ENCODE measurements around the gene RC3H2. TPM values are rescaled to one million over a fixed set of nuclear protein-coding genes. Genes with fewer than 3 reads are reported as not detected.
"Not testable (repeated sequence)": the region's sequence is repeated elsewhere in the genome, so short reads cannot be mapped to it uniquely, and the experiment has no call there.

RC3H2 gene
- total RNA-seq, 1 donor from 2014 or later: 66.8 TPM

DNA sequence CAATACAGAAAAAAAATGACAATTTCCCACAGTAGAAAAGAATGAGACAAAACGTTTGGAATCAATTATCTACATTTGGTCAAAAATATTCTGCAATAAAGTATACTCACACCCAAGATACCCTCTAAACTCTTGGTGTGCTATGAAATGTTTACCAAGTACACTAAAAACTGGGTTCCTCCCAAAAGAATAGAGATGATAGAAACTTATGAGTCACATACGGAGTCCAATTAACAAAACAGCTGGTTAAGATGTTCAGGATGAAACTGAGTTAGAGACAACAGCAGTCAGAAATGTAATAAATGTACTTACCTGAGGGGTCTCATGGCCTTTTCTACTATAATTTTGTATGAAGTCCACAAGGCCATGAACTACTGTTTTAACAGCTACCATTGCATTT, 25.7 kb downstream of the RC3H2 start:
- TF ChIP-seq, protein P1, sequence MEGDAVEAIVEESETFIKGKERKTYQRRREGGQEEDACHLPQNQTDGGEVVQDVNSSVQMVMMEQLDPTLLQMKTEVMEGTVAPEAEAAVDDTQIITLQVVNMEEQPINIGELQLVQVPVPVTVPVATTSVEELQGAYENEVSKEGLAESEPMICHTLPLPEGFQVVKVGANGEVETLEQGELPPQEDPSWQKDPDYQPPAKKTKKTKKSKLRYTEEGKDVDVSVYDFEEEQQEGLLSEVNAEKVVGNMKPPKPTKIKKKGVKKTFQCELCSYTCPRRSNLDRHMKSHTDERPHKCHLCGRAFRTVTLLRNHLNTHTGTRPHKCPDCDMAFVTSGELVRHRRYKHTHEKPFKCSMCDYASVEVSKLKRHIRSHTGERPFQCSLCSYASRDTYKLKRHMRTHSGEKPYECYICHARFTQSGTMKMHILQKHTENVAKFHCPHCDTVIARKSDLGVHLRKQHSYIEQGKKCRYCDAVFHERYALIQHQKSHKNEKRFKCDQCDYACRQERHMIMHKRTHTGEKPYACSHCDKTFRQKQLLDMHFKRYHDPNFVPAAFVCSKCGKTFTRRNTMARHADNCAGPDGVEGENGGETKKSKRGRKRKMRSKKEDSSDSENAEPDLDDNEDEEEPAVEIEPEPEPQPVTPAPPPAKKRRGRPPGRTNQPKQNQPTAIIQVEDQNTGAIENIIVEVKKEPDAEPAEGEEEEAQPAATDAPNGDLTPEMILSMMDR (IDR thresholded peaks at IDR 0.05; ENCODE audit: unreplicated experiment): no peak
- H3K27me3 Mint-ChIP-seq (ENCODE audit: unreplicated experiment): no peaks in the 10 kb centered on the region
- H3K27ac Mint-ChIP-seq (ENCODE audit: unreplicated experiment): no peak overlapping the region
- no peak for DNase-seq (ENCODE audit: low spot score)
- no peaks in the 10 kb centered on the region for H3K9me3 Mint-ChIP-seq (ENCODE audit: unreplicated experiment)
- H3K36me3 Mint-ChIP-seq (ENCODE audit: low read depth, unreplicated experiment): peaks cover 35% of the 10 kb centered on the region
- no peak overlapping the region for H3K4me3 Mint-ChIP-seq (ENCODE audit: unreplicated experiment)
- no peaks in the 10 kb centered on the region for H3K4me1 Mint-ChIP-seq (ENCODE audit: unreplicated experiment)

DNA sequence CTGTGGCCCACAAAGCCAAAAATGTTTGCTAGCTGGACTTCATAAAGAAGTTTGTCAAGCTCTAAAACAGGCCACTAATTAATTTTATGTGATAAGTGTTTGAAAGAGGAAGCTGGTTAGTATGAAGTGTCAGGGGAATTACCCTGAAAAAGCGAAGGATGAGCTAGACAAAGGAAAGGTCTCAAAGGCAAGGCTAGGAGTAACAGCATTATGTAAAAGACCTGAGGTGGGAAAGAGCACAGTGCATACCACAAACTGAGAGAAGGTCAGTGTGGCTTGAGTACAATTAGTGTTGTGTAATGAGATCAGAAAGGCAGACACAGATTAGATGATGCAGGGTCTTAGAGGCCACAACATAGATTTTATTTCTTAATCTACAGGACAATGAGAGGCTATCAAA, 29.6 kb downstream of the RC3H2 start:
- Mint-ChIP-seq H3K27ac (ENCODE audit: unreplicated experiment) (no peak overlapping the region), H3K36me3 (ENCODE audit: low read depth, unreplicated experiment) (peaks cover 42% of the 10 kb centered on the region), H3K27me3 (ENCODE audit: unreplicated experiment) (peaks cover 2% of the 10 kb centered on the region), H3K4me1 (ENCODE audit: unreplicated experiment) (no peaks in the 10 kb centered on the region), H3K9me3 (ENCODE audit: unreplicated experiment) (no peaks in the 10 kb centered on the region), H3K4me3 (ENCODE audit: unreplicated experiment) (no peak overlapping the region)
- TF ChIP-seq, protein P1 (IDR thresholded peaks at IDR 0.05; ENCODE audit: unreplicated experiment): no peak
- DNase-seq (ENCODE audit: low spot score): no peak

DNA sequence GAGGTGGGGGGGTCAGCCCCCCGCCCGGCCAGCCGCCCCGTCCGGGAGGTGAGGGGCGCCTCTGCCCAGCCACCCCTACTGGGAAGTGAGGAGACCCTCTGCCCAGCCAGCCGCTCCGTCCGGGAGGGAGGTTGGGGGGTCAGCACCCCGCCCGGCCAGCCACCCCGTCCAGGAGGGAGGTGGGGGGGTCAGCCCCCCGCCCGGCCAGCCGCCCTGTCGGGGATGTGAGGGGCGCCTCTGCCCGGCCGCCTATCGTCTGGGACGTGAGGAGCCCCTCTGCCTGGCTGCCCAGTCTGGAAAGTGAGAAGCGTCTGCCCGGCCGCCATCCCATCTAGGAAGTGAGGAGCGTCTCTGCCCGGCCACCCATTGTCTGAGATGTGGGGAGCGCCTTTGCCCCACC, 37.9 kb downstream of the RC3H2 start:
- peaks cover 39% of the 10 kb centered on the region for H3K36me3 Mint-ChIP-seq (ENCODE audit: low read depth, unreplicated experiment)
- not testable (repeated sequence) for H3K4me3 Mint-ChIP-seq (ENCODE audit: unreplicated experiment); DNase-seq (ENCODE audit: low spot score); H3K9me3 Mint-ChIP-seq (ENCODE audit: unreplicated experiment); H3K4me1 Mint-ChIP-seq (ENCODE audit: unreplicated experiment); H3K27ac Mint-ChIP-seq (ENCODE audit: unreplicated experiment); H3K27me3 Mint-ChIP-seq (ENCODE audit: unreplicated experiment)

DNA sequence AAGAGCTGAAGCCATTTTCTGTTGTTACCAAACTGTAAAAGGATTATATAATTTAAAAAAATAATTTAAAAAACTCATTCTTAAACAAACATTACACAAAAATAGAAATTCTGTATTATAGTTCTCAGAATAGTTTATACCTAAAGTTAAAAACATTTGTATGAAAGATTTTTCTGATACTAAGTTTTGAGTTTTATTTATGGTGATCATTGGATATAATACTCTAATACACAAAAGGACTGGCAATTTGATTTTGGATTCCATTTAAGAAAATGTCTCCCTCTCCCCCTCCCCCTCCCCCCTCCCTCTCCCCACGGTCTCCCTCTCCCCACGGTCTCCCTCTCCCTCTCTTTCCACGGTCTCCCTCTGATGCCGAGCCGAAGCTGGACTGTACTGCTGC, 39.1 kb downstream of the RC3H2 start:
- no peak for DNase-seq (ENCODE audit: low spot score)
- peaks cover 2% of the 10 kb centered on the region for H3K27me3 Mint-ChIP-seq (ENCODE audit: unreplicated experiment)
- no peak overlapping the region for H3K27ac Mint-ChIP-seq (ENCODE audit: unreplicated experiment)

DNA sequence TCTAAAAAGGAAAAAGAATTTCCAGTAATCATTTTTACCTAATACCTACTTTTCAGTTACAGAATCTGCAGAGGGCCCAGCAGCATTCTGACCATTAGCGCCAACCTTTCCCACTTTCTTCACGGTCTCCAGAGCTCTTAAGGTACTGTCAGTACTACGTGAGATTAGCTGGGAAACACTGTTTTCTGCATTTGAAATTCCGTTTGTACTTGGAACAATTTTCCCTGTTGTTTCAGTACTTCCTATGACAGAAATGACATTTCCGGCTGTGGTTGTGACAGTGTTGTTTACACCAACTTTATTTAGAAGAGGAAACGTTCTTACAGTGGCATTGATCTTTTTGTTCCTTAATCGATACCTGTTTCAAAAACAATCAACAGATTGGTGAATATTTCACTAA, 39.9 kb downstream of the RC3H2 start:
- no peaks in the 10 kb centered on the region for H3K9me3 Mint-ChIP-seq (ENCODE audit: unreplicated experiment)
- TF ChIP-seq, protein P1 (IDR thresholded peaks at IDR 0.05; ENCODE audit: unreplicated experiment): no peak
- H3K27me3 Mint-ChIP-seq (ENCODE audit: unreplicated experiment): peaks cover 2% of the 10 kb centered on the region
- H3K4me3 Mint-ChIP-seq (ENCODE audit: unreplicated experiment): peak overlapping the region; percentile 45
- no peaks in the 10 kb centered on the region for H3K4me1 Mint-ChIP-seq (ENCODE audit: unreplicated experiment)
- no peak for DNase-seq (ENCODE audit: low spot score)
- H3K27ac Mint-ChIP-seq (ENCODE audit: unreplicated experiment): peak overlapping the region; percentile 57
- H3K36me3 Mint-ChIP-seq (ENCODE audit: low read depth, unreplicated experiment): peaks cover 27% of the 10 kb centered on the region

More for the DNA sequence above, 39.1 kb downstream of the RC3H2 start:
- Mint-ChIP-seq H3K4me1 (ENCODE audit: unreplicated experiment) (no peaks in the 10 kb centered on the region), H3K9me3 (ENCODE audit: unreplicated experiment) (no peaks in the 10 kb centered on the region), H3K36me3 (ENCODE audit: low read depth, unreplicated experiment) (peaks cover 34% of the 10 kb centered on the region), H3K4me3 (ENCODE audit: unreplicated experiment) (no peak overlapping the region)
- TF ChIP-seq, protein P1 (IDR thresholded peaks at IDR 0.05; ENCODE audit: unreplicated experiment): no peak

DNA sequence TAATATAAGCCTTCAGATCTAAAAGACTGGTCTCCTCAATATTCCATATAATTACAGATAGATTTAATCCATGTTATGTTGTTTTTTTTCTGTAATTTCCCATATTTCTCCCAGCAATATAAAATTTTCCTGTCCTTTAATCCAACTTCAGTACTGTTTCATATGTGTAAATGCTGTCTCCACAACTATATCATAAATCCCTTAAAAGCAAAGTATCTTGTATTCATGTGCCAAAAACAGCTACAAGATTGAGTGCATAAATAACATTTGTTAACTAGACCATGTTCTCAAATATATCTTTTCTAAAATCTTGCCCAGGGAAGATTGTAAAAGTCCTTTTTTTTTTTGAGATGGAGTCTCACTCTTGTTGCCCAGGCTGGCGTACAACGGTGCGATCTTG, 41.8 kb downstream of the RC3H2 start:
- Mint-ChIP-seq H3K4me3 (ENCODE audit: unreplicated experiment) (no peak overlapping the region), H3K4me1 (ENCODE audit: unreplicated experiment) (no peaks in the 10 kb centered on the region), H3K36me3 (ENCODE audit: low read depth, unreplicated experiment) (peaks cover 33% of the 10 kb centered on the region), H3K9me3 (ENCODE audit: unreplicated experiment) (no peaks in the 10 kb centered on the region), H3K27me3 (ENCODE audit: unreplicated experiment) (peaks cover 2% of the 10 kb centered on the region), H3K27ac (ENCODE audit: unreplicated experiment) (no peak overlapping the region)
- no peak for DNase-seq (ENCODE audit: low spot score)
- TF ChIP-seq, protein P1 (IDR thresholded peaks at IDR 0.05; ENCODE audit: unreplicated experiment): no peak
